IMR-90 (cell line): ENCODE data around the gene RPS6KA2. TPM values are rescaled to one million over a fixed set of nuclear protein-coding genes. Genes with fewer than 3 reads are reported as not detected.

Experiments used
- ATAC-seq: fragments of 200-7000 bp; cut with Tn5 transposase; 2 replicates; pipeline ENCODE4 v1.9.1; 2020; ENCODE audit warnings: low read depth, mild to moderate bottlenecking, moderate library complexity
- BruUV-seq: library from RNA; stranded (reverse); fragments of 400-500 nt; replicated peaks from 2 replicates; lab custom pipeline; 2021; lab: Mats Ljungman, UMichigan
- CTCF ChIA-PET: fragments of 300-600 bp; formaldehyde crosslinking; extraction: SDS; loops from one replicate; lab custom pipeline; 2021; ENCODE audit warnings: antibody characterized with exemption; lab: Yijun Ruan, JAX
- POLR2A ChIA-PET: fragments of 300-600 bp; sonication (Branson Sonifier 250); formaldehyde crosslinking; loops from one replicate; lab custom pipeline; 2022; ENCODE audit warnings: antibody characterized with exemption; ENCODE audit not compliant: unreplicated experiment; lab: Charles Lee
- DNase-seq: peaks from one replicate; pipeline ENCODE4 v3.0.0; 2013
- H2AFZ ChIP-seq: replicated peaks from 2 replicates; pipeline ENCODE3; 2013; ENCODE audit warnings: low read length, mild to moderate bottlenecking; ENCODE audit not compliant: poor library complexity
- H2AK5ac ChIP-seq: 2 replicates; pipeline ENCODE4 v1.6.1; 2013; ENCODE audit warnings: low read depth, low read length, inconsistent platforms
- H2AK9ac ChIP-seq: replicated peaks from 2 replicates; pipeline ENCODE3; 2013; ENCODE audit warnings: mild to moderate bottlenecking, low read depth, low read length, moderate library complexity; ENCODE audit not compliant: poor library complexity
- H2BK120ac ChIP-seq: 2 replicates; pipeline ENCODE4 v1.6.1; 2013; ENCODE audit warnings: low read depth, low read length, inconsistent platforms
- H2BK15ac ChIP-seq: 3 replicates; pipeline ENCODE4 v1.6.1; 2013; ENCODE audit warnings: low read depth, low read length, inconsistent platforms
- H2BK20ac ChIP-seq: 2 replicates; pipeline ENCODE4 v1.6.1; 2013; ENCODE audit warnings: low read depth, mild to moderate bottlenecking, inconsistent platforms, low read length, moderate library complexity
- H2BK5ac ChIP-seq: 2 replicates; pipeline ENCODE4 v1.6.1; 2013; ENCODE audit warnings: mild to moderate bottlenecking, low read depth, low read length, inconsistent platforms; ENCODE audit not compliant: poor library complexity, severe bottlenecking
- H3K14ac ChIP-seq: replicated peaks from 2 replicates; pipeline ENCODE4 v1.6.1; 2013; ENCODE audit warnings: low read depth, low read length, inconsistent platforms
- H3K18ac ChIP-seq: 2 replicates; pipeline ENCODE4 v1.6.1; 2013; ENCODE audit warnings: low read depth, low read length, control low read depth
- H3K23ac ChIP-seq: 2 replicates; pipeline ENCODE4 v1.6.1; 2013; ENCODE audit warnings: low read depth, low read length, inconsistent platforms
- H3K27ac ChIP-seq: 2 replicates; pipeline ENCODE4 v1.5.1; 2013; ENCODE audit warnings: mild to moderate bottlenecking, control low read depth, low read length; ENCODE audit not compliant: insufficient read depth
- H3K27me3 ChIP-seq: 2 replicates; pipeline ENCODE4 v1.6.1; 2013; ENCODE audit warnings: low read length; ENCODE audit not compliant: control insufficient read depth, insufficient read depth
- H3K36me3 ChIP-seq: 2 replicates; pipeline ENCODE4 v1.6.1; 2013; ENCODE audit warnings: low read length, mixed read lengths; ENCODE audit not compliant: control insufficient read depth, insufficient read depth
- H3K4ac ChIP-seq: 2 replicates; pipeline ENCODE4 v1.6.1; 2013; ENCODE audit warnings: low read depth, low read length, inconsistent platforms
- H3K4me1 ChIP-seq: 2 replicates; pipeline ENCODE4 v1.6.1; 2013; ENCODE audit warnings: low read length, mixed read lengths; ENCODE audit not compliant: control insufficient read depth, insufficient read depth
- H3K4me2 ChIP-seq: 2 replicates; pipeline ENCODE4 v1.6.1; 2013; ENCODE audit warnings: low read depth, mild to moderate bottlenecking, control low read depth, low read length, moderate library complexity
- H3K4me3 ChIP-seq: 2 replicates; pipeline ENCODE4 v1.5.1; 2013; ENCODE audit warnings: low read depth, mild to moderate bottlenecking, control low read depth, low read length, moderate library complexity; ENCODE audit not compliant: insufficient read depth
- H3K56ac ChIP-seq: 2 replicates; pipeline ENCODE4 v1.6.1; 2013; ENCODE audit warnings: low read length, inconsistent platforms; ENCODE audit not compliant: insufficient read depth; ENCODE audit errors: extremely low read depth
- H3K79me1 ChIP-seq, 2 experiments: 2 replicates each; pipeline ENCODE4 v1.6.1; 2013; ENCODE audit warnings: low read length in 2 of 2, inconsistent platforms in 1 of 2, low read depth in 1 of 2
- H3K9ac ChIP-seq: 2 replicates; pipeline ENCODE4 v1.6.1; 2013; ENCODE audit warnings: low read depth, low read length, control low read depth
- H3K9me1 ChIP-seq: 2 replicates; pipeline ENCODE4 v1.6.1; 2013; ENCODE audit warnings: low read length, inconsistent platforms; ENCODE audit not compliant: insufficient read depth
- H3K9me3 ChIP-seq: 2 replicates; pipeline ENCODE4 v1.6.1; 2013; ENCODE audit warnings: low read length; ENCODE audit not compliant: control insufficient read depth, insufficient read depth
- H4K20me1 ChIP-seq: 2 replicates; pipeline ENCODE4 v1.6.1; 2013; ENCODE audit warnings: low read length, inconsistent platforms; ENCODE audit not compliant: insufficient read depth
- H4K5ac ChIP-seq: 2 replicates; pipeline ENCODE4 v1.6.1; 2013; ENCODE audit warnings: mild to moderate bottlenecking, low read depth, low read length, control low read depth
- H4K8ac ChIP-seq, 2 experiments: 2 replicates each; pipeline ENCODE4 v1.6.1; 2013; ENCODE audit warnings: low read depth in 2 of 2, low read length in 2 of 2, control low read depth in 1 of 2, inconsistent platforms in 1 of 2
- H4K91ac ChIP-seq: 2 replicates; pipeline ENCODE4 v1.6.1; 2013; ENCODE audit warnings: low read depth, low read length, inconsistent platforms; ENCODE audit not compliant: insufficient read depth
- BHLHE40 ChIP-seq: fragments of 150-350 bp; IDR thresholded peaks from 2 replicates; pipeline ENCODE4 v1.6.1; 2016; ENCODE audit warnings: mild to moderate bottlenecking, low read depth, low read length
- CEBPB ChIP-seq: IDR thresholded peaks from 2 replicates; pipeline ENCODE4 v1.6.1; 2012; ENCODE audit warnings: low read depth, low read length, improper control_type of control experiment
- CHD1 ChIP-seq: IDR thresholded peaks from 2 replicates; pipeline ENCODE4 v1.6.1; 2012; ENCODE audit warnings: low read depth, low read length, improper control_type of control experiment
- POLR2A ChIP-seq: IDR thresholded peaks from 2 replicates; pipeline ENCODE4 v1.6.1; 2012; ENCODE audit warnings: mild to moderate bottlenecking, low read depth, low read length
- WGBS, 2 experiments: methylation state at CpG; one replicate each; pipeline versions ENCODE4 v1.1.5 to v1.1.7; 2013; ENCODE audit warnings: missing lambda C conversion rate in 2 of 2; ENCODE audit not compliant: insufficient read length in 1 of 2; ENCODE audit errors: extremely low coverage in 2 of 2; 5-methylcytosine and 5-hydroxymethylcytosine counted together
- dilution Hi-C: fragments of 300-500 bp; cut with HindIII; formaldehyde crosslinking; loops from one replicate; pipeline ENCODE4 v1.14.3; 2018; ENCODE audit warnings: low sequenced_read_pairs; ENCODE audit not compliant: unreplicated experiment
- in situ Hi-C: fragments of 300-500 bp; cut with MboI; formaldehyde crosslinking; loops from 3 replicates; pipeline ENCODE4 v1.14.3; 2019; ENCODE audit warnings: low sequenced_read_pairs, inconsistent platforms, mixed read lengths
- intact Hi-C: fragments of 100-400 bp; cut with micrococcal nuclease; formaldehyde crosslinking; loops from 2 replicates; pipeline ENCODE4 v1.10.0; 2022
- polyA plus RNA-seq, 3 experiments: library from polyadenylated mRNA; depleted of rRNA; stranded (reverse); fragments of >200 nt; gene quantifications; 2 replicates each; pipeline ENCODE4 v1.2.3, GENCODE V29; 2012; ENCODE audit warnings: low replicate concordance in 1 of 3
- total RNA-seq: library from RNA; depleted of rRNA; stranded (reverse); fragments of >200 nt; gene quantifications from 2 replicates; pipeline ENCODE4 v1.2.3, GENCODE V29; 2012

RPS6KA2 gene
- total and polyA plus RNA-seq, 2 of the 4 experiments (the other 2 are of a cell fraction), result 26.9 to 31.3 TPM

DNA sequence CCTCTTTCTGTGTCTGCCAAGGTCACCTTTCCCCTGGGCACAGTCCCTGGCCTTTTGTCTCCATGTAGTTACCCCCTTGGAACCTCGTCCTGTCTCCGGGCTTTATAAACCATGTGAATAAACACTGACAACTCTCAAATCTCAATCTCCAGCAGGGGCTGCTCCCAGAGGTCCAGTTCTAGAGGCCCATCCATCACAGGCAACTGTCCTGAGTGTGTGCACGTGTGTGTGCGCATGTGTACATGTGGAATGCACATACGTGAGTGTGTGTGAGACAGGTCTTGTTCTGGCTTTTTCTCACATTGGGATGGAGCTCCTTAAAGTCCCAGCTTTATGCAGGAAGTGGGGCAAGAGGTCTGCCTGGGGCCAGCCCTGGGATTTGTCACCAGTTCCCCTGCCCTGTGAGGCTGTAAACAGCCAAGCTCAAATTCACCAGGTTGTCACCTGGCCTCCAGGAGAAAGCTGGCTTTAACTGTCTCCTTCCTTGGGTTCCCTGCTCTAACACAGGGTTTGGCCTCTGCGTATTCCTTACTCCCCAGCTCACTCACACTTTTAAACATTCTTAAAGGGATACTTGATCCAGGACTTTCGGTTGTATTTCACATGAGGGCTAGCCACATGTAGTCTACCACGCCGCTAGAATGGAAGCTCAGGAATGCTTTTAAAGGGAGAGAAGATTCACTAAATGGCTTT, 83.3 kb downstream of the RPS6KA2 start:
- in situ Hi-C loops, result no loop called here
- Histone ChIP-seq H3K4me3 (no peak overlapping the region), H3K23ac (no peak overlapping the region), H3K9me3 (no peaks in the 10 kb centered on the region), H3K56ac (no peak overlapping the region), H3K18ac (no peak overlapping the region), H4K8ac (no peak overlapping the region), H2AK5ac (no peak overlapping the region), H3K4me2 (no peak overlapping the region), H3K79me1 (peaks cover 20 to 42% of the 10 kb centered on the region in 2 experiments), H4K20me1 (peaks cover 17% of the 10 kb centered on the region; the same call in 1 of the 2 replicates), H3K27ac (no peak overlapping the region), H2AFZ (peak overlapping the region; percentile 54), H2AK9ac (no peak overlapping the region), H4K5ac (no peak overlapping the region), H3K36me3 (peaks cover 15% of the 10 kb centered on the region), H3K4me1 (peaks cover 5% of the 10 kb centered on the region; the same call in 1 of the 2 replicates), H3K9me1 (peaks cover 12% of the 10 kb centered on the region; the same call in 1 of the 2 replicates), H2BK20ac (no peak overlapping the region), H3K27me3 (no peaks in the 10 kb centered on the region), H3K9ac (no peak overlapping the region), H2BK5ac (no peak overlapping the region), H2BK120ac (no peak overlapping the region), H4K91ac (no peak overlapping the region), H3K14ac (no peak overlapping the region), H2BK15ac (no peak overlapping the region), H3K4ac (no peak overlapping the region)
- intact Hi-C loops, result no loop called here
- dilution Hi-C loops, result no loop called here
- TF ChIP-seq CHD1 (no peak), BHLHE40 (no peak), CEBPB (no peak), POLR2A (no peak)
- CTCF ChIA-PET, result no interaction called here
- POLR2A ChIA-PET, result no interaction called here
- no peak for DNase-seq
- ATAC-seq, result no peak
- BruUV-seq, result no TSS peak
- 91% methylated on average over 4 of the region's 9 CpGs; no CpG with 5 or more reads in 1 of the 2 experiments for WGBS, 2 experiments
